Subcutaneous adipose tissue (tissue), 4 donors: Measurements from ENCODE around the gene GFPT2. TPM values are rescaled to one million over a fixed set of nuclear protein-coding genes. Genes with fewer than 3 reads are reported as not detected.

Experiments used
- total RNA-seq, 4 donors: library from RNA; depleted of rRNA; stranded (reverse); fragments of >200 nt; gene quantifications; one replicate each; pipeline ENCODE4 v1.1.0, GENCODE V29; 2016
- TF ChIP-seq, protein P1 (sequence below): fragments of 450-650 bp; IDR thresholded peaks from one replicate; pipeline ENCODE4 v1.5.1; 2016; ENCODE audit warnings: low read depth, mild to moderate bottlenecking, control low read depth, antibody characterized with exemption, moderate library complexity

The GFPT2 gene
- total RNA-seq, 4 donors from 2014 or later: 27.3 to 46.0 (median 42.1) TPM

DNA sequence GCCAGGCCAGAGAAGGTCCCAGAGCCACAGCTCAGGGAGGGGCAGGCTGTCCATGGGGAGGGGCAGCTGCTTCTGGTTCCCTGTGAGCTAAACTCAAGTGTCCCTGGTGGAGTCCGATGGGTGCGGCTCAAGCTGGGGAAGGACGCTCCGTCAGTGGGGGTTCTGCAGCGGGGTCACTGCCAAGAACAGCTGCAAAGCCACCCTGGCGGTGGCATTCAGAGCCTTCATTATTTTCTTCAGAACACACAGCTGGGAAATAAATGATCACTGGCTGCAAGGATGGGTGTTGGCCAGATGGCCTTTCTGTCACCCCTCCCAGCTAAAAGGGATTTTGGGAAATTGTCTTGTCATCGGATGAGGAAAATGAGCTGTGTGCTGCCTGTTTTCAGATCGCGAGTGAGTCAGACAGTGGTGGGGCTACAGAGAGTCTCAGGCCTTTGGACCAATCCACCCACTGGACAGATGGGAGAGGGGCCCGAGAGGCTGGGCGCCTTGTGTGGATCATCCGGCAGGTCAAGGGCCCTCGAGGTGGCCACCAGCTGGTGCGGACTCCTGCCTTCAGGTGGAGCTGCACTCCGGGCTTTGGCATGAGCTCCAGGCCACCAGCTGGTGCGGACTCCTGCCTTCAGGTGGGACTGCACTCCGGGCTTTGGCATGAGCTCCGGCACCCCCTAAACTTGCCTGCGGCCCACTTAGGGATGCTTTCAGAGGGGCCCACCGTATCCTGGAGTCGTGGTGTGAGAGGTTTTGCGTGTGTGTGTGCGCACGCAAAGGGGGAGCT is 17.9 kb upstream of the GFPT2 start:
- TF ChIP-seq, protein P1, sequence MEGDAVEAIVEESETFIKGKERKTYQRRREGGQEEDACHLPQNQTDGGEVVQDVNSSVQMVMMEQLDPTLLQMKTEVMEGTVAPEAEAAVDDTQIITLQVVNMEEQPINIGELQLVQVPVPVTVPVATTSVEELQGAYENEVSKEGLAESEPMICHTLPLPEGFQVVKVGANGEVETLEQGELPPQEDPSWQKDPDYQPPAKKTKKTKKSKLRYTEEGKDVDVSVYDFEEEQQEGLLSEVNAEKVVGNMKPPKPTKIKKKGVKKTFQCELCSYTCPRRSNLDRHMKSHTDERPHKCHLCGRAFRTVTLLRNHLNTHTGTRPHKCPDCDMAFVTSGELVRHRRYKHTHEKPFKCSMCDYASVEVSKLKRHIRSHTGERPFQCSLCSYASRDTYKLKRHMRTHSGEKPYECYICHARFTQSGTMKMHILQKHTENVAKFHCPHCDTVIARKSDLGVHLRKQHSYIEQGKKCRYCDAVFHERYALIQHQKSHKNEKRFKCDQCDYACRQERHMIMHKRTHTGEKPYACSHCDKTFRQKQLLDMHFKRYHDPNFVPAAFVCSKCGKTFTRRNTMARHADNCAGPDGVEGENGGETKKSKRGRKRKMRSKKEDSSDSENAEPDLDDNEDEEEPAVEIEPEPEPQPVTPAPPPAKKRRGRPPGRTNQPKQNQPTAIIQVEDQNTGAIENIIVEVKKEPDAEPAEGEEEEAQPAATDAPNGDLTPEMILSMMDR: no peak

DNA sequence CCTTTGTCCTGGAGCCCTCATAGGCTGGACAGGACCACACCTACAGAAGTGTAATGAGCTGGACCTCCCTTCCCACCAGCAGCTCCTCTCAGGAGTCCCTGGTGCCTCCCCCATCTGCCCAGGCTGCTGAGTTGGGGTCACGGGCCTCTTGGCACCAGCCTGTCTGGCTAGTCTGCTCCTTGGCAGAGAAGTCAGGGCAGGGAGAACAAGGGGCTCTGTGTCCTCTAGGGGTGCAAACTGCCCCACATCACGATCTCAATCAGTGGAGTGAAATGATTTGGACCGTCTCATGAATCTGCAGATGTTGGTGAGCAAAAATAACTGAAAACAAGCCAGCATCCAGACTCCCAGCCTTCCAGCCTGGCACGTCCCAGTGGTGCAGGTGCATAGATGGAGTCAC is 14.9 kb upstream of the GFPT2 start:
- TF ChIP-seq, protein P1: no peak

DNA sequence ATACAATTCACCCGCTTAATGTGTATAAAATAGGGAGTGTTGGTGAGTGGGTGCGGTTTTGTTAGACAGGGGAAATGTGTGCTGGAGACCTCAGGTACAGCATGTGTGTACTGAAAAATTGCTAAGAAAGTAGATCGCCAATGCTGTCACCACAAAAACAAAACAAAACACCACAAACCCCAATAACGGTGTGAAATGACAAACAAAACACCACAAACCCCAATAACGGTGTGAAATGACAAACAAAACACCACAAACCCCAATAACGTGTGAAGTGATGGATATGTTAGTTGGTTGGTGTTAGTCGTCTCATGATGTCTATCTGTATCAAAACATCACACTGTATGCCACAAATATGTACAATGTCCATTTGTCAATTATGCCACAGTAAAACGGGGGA is 14.2 kb upstream of the GFPT2 start:
- TF ChIP-seq, protein P1: no peak

DNA sequence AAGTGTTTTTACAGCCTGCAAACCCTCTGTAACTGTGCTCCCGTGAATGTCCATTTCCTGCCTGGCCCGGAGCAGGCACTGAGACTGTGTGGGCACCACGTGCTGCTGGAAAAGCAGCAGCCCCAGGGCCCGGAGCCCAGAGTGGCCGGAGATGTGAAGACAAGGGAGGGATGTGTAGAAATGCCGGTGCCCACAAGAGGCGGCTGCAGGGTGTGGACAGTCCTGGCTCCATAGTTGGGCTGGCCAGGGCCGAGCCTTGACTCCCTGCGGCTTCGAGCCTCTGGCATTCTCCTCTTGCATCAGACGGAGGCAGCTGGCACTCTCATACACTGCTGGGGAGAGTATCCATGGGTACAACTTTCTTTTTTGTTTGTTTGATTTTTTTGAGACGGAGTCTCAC is 13.2 kb upstream of the GFPT2 start:
- TF ChIP-seq, protein P1: no peak

DNA sequence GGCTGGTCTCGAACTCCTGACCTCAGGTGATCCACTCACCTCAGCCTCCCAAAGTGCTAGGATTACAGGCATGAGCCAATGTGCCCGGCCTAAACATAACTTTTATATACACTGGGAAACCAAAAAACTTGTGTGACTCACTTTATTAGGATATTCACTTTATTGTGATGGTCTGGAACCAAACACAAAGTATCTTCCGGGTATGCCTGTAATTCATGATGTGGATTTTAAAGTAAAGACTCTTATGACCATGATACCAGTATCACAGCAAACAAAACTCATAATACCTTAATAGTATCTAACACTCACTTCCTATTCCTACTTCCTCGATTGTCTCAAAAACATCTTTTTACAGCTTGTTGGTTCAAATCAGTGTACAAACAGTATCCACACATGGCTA is 12.7 kb upstream of the GFPT2 start:
- TF ChIP-seq, protein P1: no peak

DNA sequence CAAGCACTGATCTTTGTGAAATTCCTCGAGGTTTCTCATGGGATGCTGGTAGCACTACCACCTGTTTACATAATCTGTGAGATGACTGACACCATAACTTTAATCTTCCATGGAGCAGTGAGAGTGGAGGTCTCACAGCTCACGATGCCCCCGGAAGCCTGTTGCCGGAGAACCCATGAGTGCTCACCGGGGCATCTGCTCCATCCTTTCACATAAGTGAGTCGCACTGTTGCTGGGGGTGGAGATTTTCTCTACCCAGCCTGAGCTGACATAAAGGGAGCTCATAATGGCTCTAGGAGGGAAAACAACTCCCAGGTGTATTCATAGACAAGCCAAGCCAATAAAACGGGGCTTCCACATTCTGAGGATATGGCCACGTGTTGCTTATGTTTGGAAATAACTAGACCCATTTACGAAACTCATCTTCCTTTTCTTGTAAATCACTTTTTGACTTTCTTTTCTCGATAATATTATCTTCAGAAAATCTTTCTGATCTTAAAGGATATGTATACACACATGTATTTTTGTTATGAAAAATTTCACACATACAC is 11.2 kb upstream of the GFPT2 start:
- TF ChIP-seq, protein P1: no peak

DNA sequence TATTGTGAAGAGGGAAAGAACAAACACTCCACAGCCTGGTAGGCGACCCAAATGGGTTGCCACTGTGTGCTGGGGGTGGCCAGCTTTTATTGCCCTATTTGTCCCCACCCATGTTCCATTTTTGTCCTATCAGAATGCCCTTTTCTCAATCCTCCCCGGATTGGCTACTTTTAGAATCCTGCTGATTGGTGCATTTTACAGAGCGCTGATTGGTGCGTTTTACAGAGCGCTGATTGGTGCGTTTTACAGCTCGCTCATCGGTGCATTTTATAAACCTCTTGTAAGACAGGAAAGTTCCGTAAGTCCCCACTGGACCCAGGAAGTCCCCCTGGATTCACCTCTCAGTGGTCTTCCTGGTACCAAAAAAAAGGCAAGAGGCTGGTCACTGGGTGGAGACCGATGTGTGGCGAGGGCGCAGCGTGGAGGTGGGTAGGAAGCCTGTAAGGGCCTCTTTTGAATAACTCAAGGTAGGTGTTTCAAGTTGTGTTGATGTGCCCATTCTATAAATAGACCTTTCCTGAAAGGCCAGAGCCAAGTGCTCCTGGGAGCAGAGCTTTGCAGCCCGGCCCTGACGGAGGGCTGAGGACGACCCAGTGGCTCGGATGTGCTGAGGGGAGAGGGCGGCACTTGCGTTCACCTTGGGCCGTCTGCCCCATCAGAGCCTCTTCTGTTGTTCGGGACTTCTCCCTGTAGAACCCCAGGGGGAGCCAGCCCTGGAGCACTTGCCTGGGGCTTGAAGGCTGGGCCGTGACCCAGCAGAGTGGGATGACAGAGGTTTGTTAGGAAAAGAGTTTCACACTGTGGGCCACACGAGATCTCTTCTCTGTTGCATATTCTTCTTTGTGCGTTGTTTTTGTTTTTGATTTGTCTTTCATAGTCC is 7.2 kb upstream of the GFPT2 start:
- TF ChIP-seq, protein P1: no peak
